ENCODE data around the gene GAGE13.

GRCh38 chrX:49286581-49286980 lies 44.8 kb upstream of the GAGE13 start:
- no peak for TF ChIP-seq SNRNP70 (IDR thresholded peaks at IDR 0.05; ENCODE audit: low read depth, low read length)
- no peak for TF ChIP-seq TBL1XR1 (IDR thresholded peaks at IDR 0.05; ENCODE audit: borderline replicate concordance, low read length, partially characterized antibody)
- no peak for TF ChIP-seq POLR2AphosphoS5 (IDR thresholded peaks at IDR 0.05; ENCODE audit: low read depth, low read length)

Data from HepG2 (cell line).